GM19099 (cell line): Measurements from ENCODE around the gene TMEM63B.

Experiments used
- POLR2A ChIP-seq: IDR thresholded peaks from 3 replicates; pipeline ENCODE4 v1.6.1; 2011; ENCODE audit warnings: low read depth; ENCODE audit not compliant: insufficient read length; ENCODE audit errors: extremely low read depth

Gene TMEM63B

DNA sequence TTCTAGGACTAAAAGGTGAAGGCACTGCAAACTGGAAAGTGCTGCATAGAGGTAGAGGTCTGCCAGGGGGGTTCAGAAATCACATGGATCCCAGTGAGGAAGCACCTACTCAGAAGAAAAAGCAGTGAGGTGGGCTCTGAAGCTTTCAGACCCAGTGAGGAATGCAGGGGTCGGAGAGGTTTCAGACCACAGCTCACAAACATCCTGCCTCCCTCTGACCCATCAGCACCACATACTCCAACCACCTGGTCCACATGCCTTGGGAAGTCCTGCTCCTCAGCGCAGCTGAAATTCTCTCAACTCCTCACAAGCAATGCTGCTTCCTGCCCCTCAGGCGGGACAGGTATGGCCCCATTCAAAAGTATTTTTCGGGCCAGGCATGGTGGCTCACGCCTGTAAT, 20.3 kb upstream of the TMEM63B start:
- TF ChIP-seq POLR2A = no peak

GRCh38 chr6:44108471-44108870, 18.9 kb upstream of the TMEM63B start:
- no peak for TF ChIP-seq POLR2A

DNA sequence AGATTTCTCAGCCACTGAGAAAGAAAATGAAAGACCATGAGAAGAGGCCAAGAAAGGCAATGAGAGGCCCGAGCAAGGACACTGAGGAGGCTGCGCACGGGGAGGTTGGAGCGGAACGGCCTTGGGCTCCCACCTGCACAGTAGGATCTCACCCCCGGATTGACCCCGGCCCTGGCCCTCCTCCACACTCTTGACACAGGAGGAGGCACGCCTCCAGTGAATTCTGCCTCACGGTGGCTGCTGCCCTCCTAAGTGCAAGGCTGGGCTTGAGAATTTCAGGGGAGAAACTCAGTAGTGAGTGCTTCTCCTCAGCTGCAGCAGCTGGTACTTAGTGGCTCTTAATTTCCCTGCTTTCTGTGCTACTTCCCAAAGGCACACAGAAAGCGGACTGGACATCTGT, 18.1 kb upstream of the TMEM63B start:
- no peak for TF ChIP-seq POLR2A

GRCh38 chr6:44110005-44110676, 17.2 kb upstream of the TMEM63B start:
- TF ChIP-seq POLR2A = no peak

DNA sequence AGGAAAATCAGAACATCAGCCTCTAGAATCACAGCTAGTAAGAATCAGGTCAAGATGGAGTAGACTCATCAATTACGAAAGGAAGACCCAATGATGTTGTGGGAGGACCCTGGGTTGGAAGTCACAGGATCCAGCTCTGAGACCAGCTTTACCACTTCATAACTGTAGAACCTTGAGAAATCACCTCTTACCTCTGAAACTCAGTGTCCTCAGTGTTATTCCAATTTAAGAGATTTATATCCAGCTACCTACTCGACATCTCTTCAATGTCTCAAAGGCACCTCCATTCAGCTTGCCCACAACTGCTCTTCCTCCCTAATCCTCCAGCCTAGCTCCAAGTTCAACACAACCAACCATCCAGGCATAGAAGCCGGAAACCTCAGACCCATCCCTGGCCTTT, 16.4 kb upstream of the TMEM63B start:
- no peak for TF ChIP-seq POLR2A

DNA sequence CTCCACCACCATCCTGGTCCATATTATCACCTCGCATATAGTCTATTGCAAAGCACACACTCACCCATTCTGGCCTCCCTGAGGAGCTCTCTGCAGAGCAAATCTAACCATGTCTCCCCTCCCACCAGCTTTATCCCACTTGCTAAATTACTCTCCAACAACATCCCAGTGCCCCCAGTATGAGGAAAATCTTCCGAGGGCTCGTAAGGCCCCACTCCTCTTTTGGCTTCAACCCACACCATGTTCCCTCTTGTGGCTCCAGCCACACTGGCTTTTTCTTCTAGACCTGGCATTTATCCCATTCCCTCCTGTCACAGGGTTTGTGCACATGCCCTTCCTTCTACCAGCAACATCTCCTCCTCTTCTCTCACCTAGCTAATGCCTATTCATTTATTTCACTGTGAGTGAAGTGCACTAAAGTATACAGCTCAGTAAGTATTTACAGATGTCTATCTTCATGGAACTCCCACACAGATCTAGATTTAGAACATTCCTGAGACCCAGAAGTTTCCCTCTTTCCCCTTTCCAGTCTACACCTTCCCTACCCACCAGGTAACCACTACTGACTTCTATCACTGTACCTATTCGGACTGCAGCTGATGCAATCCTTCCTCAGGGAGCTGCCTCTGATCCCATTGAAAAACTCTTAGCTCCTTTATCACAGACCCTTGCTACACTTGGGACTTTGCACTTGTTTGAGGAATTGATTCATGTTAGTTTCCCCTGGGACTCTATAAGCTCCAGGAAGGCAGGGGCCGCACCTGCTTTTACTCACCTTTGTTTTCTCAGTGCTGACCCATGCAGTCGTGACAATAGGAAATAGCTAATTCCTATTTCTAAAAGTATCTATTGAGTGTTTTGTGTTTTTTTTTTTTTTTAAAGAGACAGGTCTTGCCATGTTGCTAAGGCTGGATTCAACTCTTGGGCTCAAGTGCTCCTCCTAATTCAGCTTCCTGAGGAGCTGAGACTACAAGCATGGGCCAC, 15.6 kb upstream of the TMEM63B start:
- TF ChIP-seq POLR2A = no peak

GRCh38 chr6:44113414-44113813, 13.9 kb upstream of the TMEM63B start:
- no peak for TF ChIP-seq POLR2A

- no peak for TF ChIP-seq POLR2A
Measured at GRCh38 chr6:44115866-44116265, 11.5 kb upstream of the TMEM63B start.

GRCh38 chr6:44116641-44117382, 10.5 kb upstream of the TMEM63B start:
- no peak for TF ChIP-seq POLR2A

GRCh38 chr6:44117397-44118128, 9.8 kb upstream of the TMEM63B start:
- TF ChIP-seq POLR2A = no peak

- TF ChIP-seq POLR2A = no peak
Measured at GRCh38 chr6:44119704-44120262, 7.6 kb upstream of the TMEM63B start.

- TF ChIP-seq POLR2A = no peak
Measured at GRCh38 chr6:44120692-44121443, 6.5 kb upstream of the TMEM63B start.

- no peak for TF ChIP-seq POLR2A
Measured at GRCh38 chr6:44122801-44123200, 4.6 kb upstream of the TMEM63B start.

GRCh38 chr6:44123544-44123943, 3.8 kb upstream of the TMEM63B start:
- TF ChIP-seq POLR2A = no peak
